Suprapubic skin (tissue), 3 donors: ENCODE results near the gene ITPRIP.

Experiments
- EP300 ChIP-seq: sonication (generic); formaldehyde crosslinking; IDR thresholded peaks from one replicate; pipeline ENCODE4 v1.6.1; 2017; ENCODE audit warnings: antibody characterized with exemption
- TF ChIP-seq, protein P1 (sequence below), 2 donors: fragments of 200-600 bp in 1 of 2; fragments of 450-650 bp in 1 of 2; sonication (generic) in 1 of 2; IDR thresholded peaks; one replicate each; pipeline ENCODE4 v1.5.1; 2016 to 2019; ENCODE audit warnings: antibody characterized with exemption in 2 of 2, mild to moderate bottlenecking in 1 of 2, moderate library complexity in 1 of 2

DNA sequence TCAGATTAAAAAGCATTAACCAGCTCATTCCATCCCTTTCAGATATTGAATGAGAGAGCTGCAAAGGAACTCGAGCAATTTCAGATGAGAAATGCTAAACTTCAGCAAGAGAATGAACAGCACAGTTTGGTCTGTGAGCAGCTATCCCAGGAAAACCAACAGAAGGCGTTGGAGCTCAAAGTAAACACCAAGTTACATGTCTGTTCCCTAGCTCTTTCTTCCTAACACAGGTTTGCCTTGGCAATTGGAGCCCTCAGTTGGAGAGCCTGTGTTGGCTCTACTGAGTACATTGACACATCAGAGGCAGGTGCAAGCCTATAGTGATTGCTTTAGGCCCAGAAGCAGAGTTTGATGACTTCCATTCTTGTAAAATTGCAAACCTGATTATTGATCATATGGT lies 30.1 kb upstream of the ITPRIP start:
- no peak for TF ChIP-seq EP300
- TF ChIP-seq, protein P1, sequence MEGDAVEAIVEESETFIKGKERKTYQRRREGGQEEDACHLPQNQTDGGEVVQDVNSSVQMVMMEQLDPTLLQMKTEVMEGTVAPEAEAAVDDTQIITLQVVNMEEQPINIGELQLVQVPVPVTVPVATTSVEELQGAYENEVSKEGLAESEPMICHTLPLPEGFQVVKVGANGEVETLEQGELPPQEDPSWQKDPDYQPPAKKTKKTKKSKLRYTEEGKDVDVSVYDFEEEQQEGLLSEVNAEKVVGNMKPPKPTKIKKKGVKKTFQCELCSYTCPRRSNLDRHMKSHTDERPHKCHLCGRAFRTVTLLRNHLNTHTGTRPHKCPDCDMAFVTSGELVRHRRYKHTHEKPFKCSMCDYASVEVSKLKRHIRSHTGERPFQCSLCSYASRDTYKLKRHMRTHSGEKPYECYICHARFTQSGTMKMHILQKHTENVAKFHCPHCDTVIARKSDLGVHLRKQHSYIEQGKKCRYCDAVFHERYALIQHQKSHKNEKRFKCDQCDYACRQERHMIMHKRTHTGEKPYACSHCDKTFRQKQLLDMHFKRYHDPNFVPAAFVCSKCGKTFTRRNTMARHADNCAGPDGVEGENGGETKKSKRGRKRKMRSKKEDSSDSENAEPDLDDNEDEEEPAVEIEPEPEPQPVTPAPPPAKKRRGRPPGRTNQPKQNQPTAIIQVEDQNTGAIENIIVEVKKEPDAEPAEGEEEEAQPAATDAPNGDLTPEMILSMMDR (IDR thresholded peaks at IDR 0.05): no peak
